PC-9 (cell line): ENCODE data around the gene FBXO47. TPM values are rescaled to one million over a fixed set of nuclear protein-coding genes. Genes with fewer than 3 reads are reported as not detected.
"Not testable (repeated sequence)": the region's sequence is repeated elsewhere in the genome, so short reads cannot be mapped to it uniquely, and the experiment has no call there.

Source experiments
- BruUV-seq: library from RNA; stranded (reverse); fragments of 400-500 nt; replicated peaks from 2 replicates; lab custom pipeline; 2021; lab: Mats Ljungman, UMichigan
- CTCF ChIA-PET: fragments of 300-600 bp; sonication (Branson Sonifier 250); formaldehyde crosslinking; loops from one replicate; lab custom pipeline; 2022; ENCODE audit warnings: antibody characterized with exemption; lab: Charles Lee
- POLR2A ChIA-PET: fragments of 300-600 bp; sonication (Branson Sonifier 250); formaldehyde crosslinking; loops from one replicate; lab custom pipeline; 2022; ENCODE audit warnings: antibody characterized with exemption; ENCODE audit not compliant: unreplicated experiment; lab: Charles Lee
- DNase-seq, 2 experiments: peaks; one replicate each; pipeline versions ENCODE4 v3.0.0 to v3.0.0-alpha.2; 2015 to 2022; ENCODE audit warnings: mixed read lengths in 1 of 2
- H2AFZ ChIP-seq: fragments of 200-600 bp; sonication (generic); 2 replicates; pipeline ENCODE4 v1.8.1; 2017; ENCODE audit warnings: antibody characterized with exemption
- H3F3A ChIP-seq: fragments of 200-600 bp; sonication (generic); 2 replicates; pipeline ENCODE4 v1.8.1; 2017; ENCODE audit warnings: antibody characterized with exemption, mild to moderate bottlenecking, low read depth; ENCODE audit not compliant: insufficient read depth
- H3K27ac ChIP-seq: fragments of 200-600 bp; sonication (generic); 2 replicates; pipeline ENCODE4 v1.6.1; 2016; ENCODE audit warnings: mixed run types
- H3K27me3 ChIP-seq: fragments of 200-600 bp; sonication (generic); 2 replicates; pipeline ENCODE4 v1.6.1; 2016; ENCODE audit warnings: low read depth, mixed run types; ENCODE audit not compliant: insufficient read depth
- H3K36me3 ChIP-seq: fragments of 200-600 bp; sonication (generic); 2 replicates; pipeline ENCODE4 v1.6.1; 2016; ENCODE audit warnings: low read depth, mixed run types
- H3K4me1 ChIP-seq: fragments of 200-600 bp; sonication (generic); replicated peaks from 2 replicates; pipeline ENCODE4 v1.6.1; 2016; ENCODE audit warnings: mixed run types; ENCODE audit not compliant: insufficient read depth
- H3K4me2 ChIP-seq: fragments of 200-600 bp; sonication (generic); 2 replicates; pipeline ENCODE4 v1.6.1; 2017; ENCODE audit warnings: mixed run types
- H3K4me3 ChIP-seq: fragments of 200-600 bp; sonication (generic); 2 replicates; pipeline ENCODE4 v1.6.1; 2016; ENCODE audit warnings: mixed run types
- H3K79me2 ChIP-seq: fragments of 200-600 bp; sonication (generic); 2 replicates; pipeline ENCODE4 v1.6.1; 2017; ENCODE audit warnings: low read depth, mixed run types
- H3K9me2 ChIP-seq: fragments of 200-600 bp; sonication (generic); 2 replicates; pipeline ENCODE4 v1.8.1; 2017; ENCODE audit warnings: mild to moderate bottlenecking; ENCODE audit not compliant: insufficient read depth
- H3K9me3 ChIP-seq: fragments of 200-600 bp; sonication (generic); 2 replicates; pipeline ENCODE4 v1.8.1; 2016; ENCODE audit warnings: low read depth; ENCODE audit not compliant: insufficient read depth
- H4K20me1 ChIP-seq: fragments of 200-600 bp; sonication (generic); 2 replicates; pipeline ENCODE4 v1.8.1; 2017; ENCODE audit not compliant: insufficient read depth
- EZH2 ChIP-seq: fragments of 200-600 bp; sonication (generic); IDR thresholded peaks from 2 replicates; pipeline ENCODE4 v1.8.0; 2017; ENCODE audit warnings: antibody characterized with exemption, low read depth
- intact Hi-C: fragments of 100-400 bp; cut with micrococcal nuclease; formaldehyde crosslinking; loops from one replicate; pipeline ENCODE4 v1.10.0; 2022; ENCODE audit not compliant: unreplicated experiment
- total RNA-seq: library from RNA; stranded (reverse); gene quantifications from 2 replicates; pipeline ENCODE4 v1.2.3, GENCODE V29; 2021
- TF ChIP-seq, protein P1 (sequence below): fragments of 200-600 bp; sonication (generic); conservative IDR thresholded peaks from 2 replicates; pipeline ENCODE4 v1.6.1; 2017; ENCODE audit warnings: mixed run types, antibody characterized with exemption, mild to moderate bottlenecking, moderate library complexity

FBXO47 gene
- total RNA-seq, 1 experiment from 2014 or later, result not detected

DNA sequence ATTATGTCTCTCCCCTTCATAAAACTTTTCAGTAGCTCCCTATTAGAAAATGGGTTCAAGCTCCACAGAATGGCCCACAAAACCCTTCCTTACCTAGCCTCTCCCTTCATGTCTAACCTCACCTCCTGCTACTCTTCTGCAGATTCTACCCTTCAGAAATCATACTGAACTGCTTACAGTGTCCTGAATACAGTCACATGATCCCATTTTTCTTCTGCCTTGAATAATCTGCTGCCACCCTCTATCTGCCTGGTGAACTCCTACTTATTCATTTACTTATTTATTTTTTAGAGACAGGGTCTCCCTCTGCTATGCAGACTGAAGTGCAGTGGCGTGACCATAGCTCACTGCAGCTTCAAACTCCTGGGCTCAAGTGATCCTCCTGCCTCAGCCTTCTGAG, 26.8 kb downstream of the FBXO47 start:
- Histone ChIP-seq H3K27ac (no peak overlapping the region), H3F3A (peaks cover 9% of the 10 kb centered on the region), H2AFZ (no peak overlapping the region), H3K36me3 (no peaks in the 10 kb centered on the region), H3K4me2 (no peak overlapping the region), H3K9me3 (no peaks in the 10 kb centered on the region), H3K79me2 (no peaks in the 10 kb centered on the region), H3K27me3 (no peaks in the 10 kb centered on the region), H3K9me2 (no peaks in the 10 kb centered on the region), H3K4me3 (no peak overlapping the region), H4K20me1 (no peaks in the 10 kb centered on the region), H3K4me1 (no peaks in the 10 kb centered on the region)
- intact Hi-C loops, result no loop called here
- ChIA-PET POLR2A (no interaction called here), CTCF (no interaction called here)
- no peak for DNase-seq
- TF ChIP-seq, protein P1, sequence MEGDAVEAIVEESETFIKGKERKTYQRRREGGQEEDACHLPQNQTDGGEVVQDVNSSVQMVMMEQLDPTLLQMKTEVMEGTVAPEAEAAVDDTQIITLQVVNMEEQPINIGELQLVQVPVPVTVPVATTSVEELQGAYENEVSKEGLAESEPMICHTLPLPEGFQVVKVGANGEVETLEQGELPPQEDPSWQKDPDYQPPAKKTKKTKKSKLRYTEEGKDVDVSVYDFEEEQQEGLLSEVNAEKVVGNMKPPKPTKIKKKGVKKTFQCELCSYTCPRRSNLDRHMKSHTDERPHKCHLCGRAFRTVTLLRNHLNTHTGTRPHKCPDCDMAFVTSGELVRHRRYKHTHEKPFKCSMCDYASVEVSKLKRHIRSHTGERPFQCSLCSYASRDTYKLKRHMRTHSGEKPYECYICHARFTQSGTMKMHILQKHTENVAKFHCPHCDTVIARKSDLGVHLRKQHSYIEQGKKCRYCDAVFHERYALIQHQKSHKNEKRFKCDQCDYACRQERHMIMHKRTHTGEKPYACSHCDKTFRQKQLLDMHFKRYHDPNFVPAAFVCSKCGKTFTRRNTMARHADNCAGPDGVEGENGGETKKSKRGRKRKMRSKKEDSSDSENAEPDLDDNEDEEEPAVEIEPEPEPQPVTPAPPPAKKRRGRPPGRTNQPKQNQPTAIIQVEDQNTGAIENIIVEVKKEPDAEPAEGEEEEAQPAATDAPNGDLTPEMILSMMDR, result no peak
- TF ChIP-seq EZH2, result no peak
- no TSS peak for BruUV-seq

DNA sequence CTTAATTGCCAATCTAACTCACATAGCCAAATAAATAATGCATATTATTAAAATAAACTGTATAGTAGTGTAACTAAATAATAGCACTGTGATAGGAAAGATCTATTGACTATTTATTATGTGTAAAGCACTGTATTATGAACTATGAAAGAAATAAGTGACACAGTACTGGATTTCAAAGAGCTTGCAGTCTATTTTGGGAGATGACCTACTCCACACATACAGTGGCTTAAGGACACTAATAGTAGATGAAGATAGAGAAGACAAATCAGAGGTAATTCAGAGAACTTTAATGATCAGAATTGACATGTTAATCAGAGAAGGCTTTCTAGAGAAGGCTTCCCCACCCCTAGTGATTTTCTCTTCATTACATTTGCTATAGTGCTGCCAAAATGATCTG, 27.2 kb downstream of the FBXO47 start:
- CTCF ChIA-PET, result no interaction called here
- no peak overlapping the region for H2AFZ ChIP-seq
- H3K79me2 ChIP-seq, result no peaks in the 10 kb centered on the region
- DNase-seq, result no peak
- no peaks in the 10 kb centered on the region for H3K36me3 ChIP-seq
- no peak overlapping the region for H3K4me3 ChIP-seq
- BruUV-seq, result no TSS peak
- intact Hi-C loops, result no loop called here
- TF ChIP-seq, protein P1, result no peak
- no peak for TF ChIP-seq EZH2
- H3K9me3 ChIP-seq, result no peaks in the 10 kb centered on the region
- no peak overlapping the region for H3K4me2 ChIP-seq
- no peaks in the 10 kb centered on the region for H3K27me3 ChIP-seq
- peaks cover 9% of the 10 kb centered on the region for H3F3A ChIP-seq
- POLR2A ChIA-PET, result no interaction called here
- H3K4me1 ChIP-seq, result no peaks in the 10 kb centered on the region
- H4K20me1 ChIP-seq, result no peaks in the 10 kb centered on the region
- no peaks in the 10 kb centered on the region for H3K9me2 ChIP-seq
- no peak overlapping the region for H3K27ac ChIP-seq

DNA sequence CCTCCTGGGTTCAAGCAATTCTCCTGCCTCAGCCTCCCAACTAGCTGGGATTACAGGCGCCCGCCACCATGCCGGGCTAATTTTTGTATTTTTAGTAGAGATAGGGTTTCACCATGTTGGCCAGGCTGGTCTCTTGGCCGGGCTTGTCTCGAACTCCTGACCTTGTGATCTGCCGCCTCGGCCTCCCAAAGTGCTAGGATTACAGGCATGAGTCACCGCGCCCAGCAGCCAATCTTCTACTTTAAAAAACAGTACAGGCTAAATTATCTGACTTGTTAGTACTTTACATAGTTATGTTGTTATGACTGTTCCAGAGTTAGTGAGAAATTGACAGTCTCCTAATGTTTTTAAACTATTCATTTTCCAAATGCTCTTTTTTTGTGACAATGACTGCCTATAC, 33.2 kb downstream of the FBXO47 start:
- CTCF ChIA-PET, result interaction anchor here (0.6 kb wide), 1 partner anchor 555 kb away, joined by 6 read pairs; no protein-coding TSS in a partner anchor
- DNase-seq, H3K4me1 ChIP-seq, H3K27ac ChIP-seq, H3K79me2 ChIP-seq, intact Hi-C loops, H4K20me1 ChIP-seq, H3K4me2 ChIP-seq, BruUV-seq, H3K9me2 ChIP-seq, H3F3A ChIP-seq, H3K27me3 ChIP-seq, H3K4me3 ChIP-seq, H3K9me3 ChIP-seq, H2AFZ ChIP-seq, H3K36me3 ChIP-seq, POLR2A ChIA-PET: not testable (repeated sequence)

DNA sequence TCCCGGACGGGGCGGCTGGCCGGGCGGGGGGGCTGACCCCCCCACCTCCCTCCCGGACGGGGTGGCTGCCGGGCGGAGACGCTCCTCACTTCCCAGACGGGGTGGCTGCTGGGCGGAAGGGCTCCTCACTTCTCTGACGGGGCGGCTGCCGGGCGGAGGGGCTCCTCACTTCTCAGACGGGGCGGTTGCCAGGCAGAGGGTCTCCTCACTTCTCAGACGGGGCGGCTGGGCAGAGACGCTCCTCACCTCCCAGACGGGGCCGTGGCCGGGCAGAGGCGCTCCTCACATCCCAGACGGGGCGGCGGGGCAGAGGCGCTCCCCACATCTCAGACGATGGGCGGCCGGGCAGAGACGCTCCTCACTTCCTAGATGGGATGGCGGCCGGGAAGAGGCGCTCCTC, 36.4 kb downstream of the FBXO47 start:
- POLR2A ChIA-PET, H3K9me3 ChIP-seq, intact Hi-C loops: not testable (repeated sequence)

More for the DNA sequence above, 36.4 kb downstream of the FBXO47 start:
- H3F3A ChIP-seq, H3K36me3 ChIP-seq, DNase-seq, H3K4me1 ChIP-seq, H3K27me3 ChIP-seq, H3K79me2 ChIP-seq, H2AFZ ChIP-seq, H3K4me3 ChIP-seq, H3K9me2 ChIP-seq, H4K20me1 ChIP-seq, H3K27ac ChIP-seq, H3K4me2 ChIP-seq, BruUV-seq: not testable (repeated sequence)
- CTCF ChIA-PET, result interaction anchor here (0.8 kb wide), 1 partner anchor 510 kb away, joined by 6 read pairs; no protein-coding TSS in a partner anchor
